Keratinocyte (primary cell): ENCODE results near the gene MED31.

ENCODE experiments used
- CTCF ChIP-seq, 3 experiments: IDR thresholded peaks in 1 of 3; conservative IDR thresholded peaks in 1 of 3; optimal IDR thresholded peaks in 1 of 3; 2 replicates in 2 of 3; 3 replicates in 1 of 3; pipeline versions ENCODE3 to v1.5.1; 2011; ENCODE audit warnings: low read length in 3 of 3, mild to moderate bottlenecking in 3 of 3, moderate library complexity in 2 of 3, control low read depth in 1 of 3, inconsistent platforms in 1 of 3; ENCODE audit not compliant: insufficient read depth in 2 of 3; ENCODE audit errors: extremely low read depth in 1 of 3
- EZH2 ChIP-seq: IDR thresholded peaks from one replicate; pipeline ENCODE4 v1.6.1; 2012; ENCODE audit warnings: inconsistent platforms, mild to moderate bottlenecking, low read length, moderate library complexity

- no peak for TF ChIP-seq EZH2
- TF ChIP-seq CTCF (optimal IDR thresholded peaks at IDR 0.05 in 1 of 3, IDR thresholded peaks at IDR 0.05 in 1 of 3, conservative IDR thresholded peaks at IDR 0.05 in 1 of 3; ENCODE audit: extremely low read depth in 1 of 3, insufficient read depth in 2 of 3, low read length in 3 of 3), result no peak
Measured at GRCh38 chr17:6683081-6683684, 31.8 kb upstream of the MED31 start.
